ENCODE results near the gene TEX38. TPM values are rescaled to one million over a fixed set of nuclear protein-coding genes. Genes with fewer than 3 reads are reported as not detected.

Gene TEX38
- not detected for total RNA-seq
- not detected for polyA plus RNA-seq
- total RNA-seq: 0 to 0.37 (median 0) reads per million in 6 experiments

- Mint-ChIP-seq H3K9me3 (no peaks in the 10 kb centered on the region), H3K4me1 (peaks cover 17 to 30% (median 27%) of the 10 kb centered on the region in 4 donors), H3K27ac (peak within 1 kb of the TSS in 5 of 10 donors; percentile 24 to 88 (median 45)), H3K4me3 (no peak within 1 kb of the TSS), H3K27me3 (no peaks in the 10 kb centered on the region), H3K36me3 (peaks cover 0 to 16% (median 0%) of the 10 kb centered on the region in 3 donors)
- POLR2A ChIA-PET: interaction anchor here (0.7 to 1.3 kb wide), 2 partner anchors 11 to 12 kb away, joined by 5 read pairs; no protein-coding TSS in a partner anchor
- no peak for ATAC-seq
- no peak for DNase-seq
These were observed at the start of gene TEX38 for GRCh38 chr1:46671554-46671953. TEX38 (plus strand) TSS chr1:46671854; CDS start chr1:46671935, 81 bp downstream.

GRCh38 chr1:46621930-46622329 lies 49.7 kb upstream of the TEX38 start:
- POLR2A ChIA-PET: no interaction called here
- H3K36me3 Mint-ChIP-seq: no peaks in the 10 kb centered on the region
- no peak overlapping the region for H3K4me3 Mint-ChIP-seq
- H3K27ac Mint-ChIP-seq: no peak overlapping the region
- no peak for DNase-seq
- peaks cover 5 to 24% (median 7%) of the 10 kb centered on the region in 4 donors for H3K4me1 Mint-ChIP-seq
- no peaks in the 10 kb centered on the region for H3K9me3 Mint-ChIP-seq
- ATAC-seq: no peak
- no peaks in the 10 kb centered on the region for H3K27me3 Mint-ChIP-seq

DNA sequence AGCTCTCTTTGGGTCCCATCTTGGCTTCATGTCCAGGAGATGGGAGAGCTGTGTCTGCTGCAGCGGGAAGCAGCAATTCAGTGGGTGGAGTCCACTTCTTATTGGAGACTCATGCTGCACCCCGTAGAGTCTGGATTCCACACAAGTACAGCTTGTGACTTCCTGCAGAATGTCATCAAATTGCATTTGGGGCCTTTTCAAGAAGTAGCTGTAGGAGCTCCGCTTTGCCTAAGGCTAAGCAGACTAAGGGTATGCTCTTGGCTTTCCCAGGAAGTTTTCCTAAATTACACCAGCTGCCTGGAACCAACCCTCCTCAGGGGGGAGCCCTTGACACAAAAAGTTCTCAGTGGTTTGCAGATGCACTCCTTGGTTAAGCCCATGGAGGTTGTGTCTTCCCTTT lies 49.3 kb upstream of the TEX38 start:
- ATAC-seq (no peak), DNase-seq (no peak)
- Mint-ChIP-seq H3K36me3 (no peaks in the 10 kb centered on the region), H3K4me1 (peaks cover 2 to 20% (median 3%) of the 10 kb centered on the region in 4 donors), H3K27ac (no peak overlapping the region), H3K4me3 (no peak overlapping the region), H3K27me3 (no peaks in the 10 kb centered on the region), H3K9me3 (no peaks in the 10 kb centered on the region)
- POLR2A ChIA-PET: no interaction called here

GRCh38 chr1:46623743-46624644 lies 47.7 kb upstream of the TEX38 start:
- no peak for DNase-seq
- Mint-ChIP-seq H3K36me3 (peaks cover 0 to 5% (median 0%) of the 10 kb centered on the region in 3 donors), H3K27me3 (no peaks in the 10 kb centered on the region), H3K27ac (no peak overlapping the region), H3K4me1 (peaks cover 0 to 7% (median under 1%) of the 10 kb centered on the region in 4 donors), H3K9me3 (no peaks in the 10 kb centered on the region), H3K4me3 (no peak overlapping the region)
- no peak for ATAC-seq
- POLR2A ChIA-PET: no interaction called here

- Mint-ChIP-seq H3K4me3 (no peak overlapping the region), H3K9me3 (no peaks in the 10 kb centered on the region), H3K36me3 (peaks cover 0 to 49% (median 20%) of the 10 kb centered on the region in 3 donors), H3K27ac (no peak overlapping the region), H3K27me3 (no peaks in the 10 kb centered on the region), H3K4me1 (peaks cover 0 to 1% (median 0%) of the 10 kb centered on the region in 4 donors)
- DNase-seq: no peak
- ATAC-seq: no peak
- POLR2A ChIA-PET: interaction anchor here (1.3 kb wide), 1 partner anchor 27 kb away, joined by 4 read pairs; no protein-coding TSS in a partner anchor
These were observed 40.9 kb upstream of the TEX38 start for GRCh38 chr1:46630719-46631118.

DNA sequence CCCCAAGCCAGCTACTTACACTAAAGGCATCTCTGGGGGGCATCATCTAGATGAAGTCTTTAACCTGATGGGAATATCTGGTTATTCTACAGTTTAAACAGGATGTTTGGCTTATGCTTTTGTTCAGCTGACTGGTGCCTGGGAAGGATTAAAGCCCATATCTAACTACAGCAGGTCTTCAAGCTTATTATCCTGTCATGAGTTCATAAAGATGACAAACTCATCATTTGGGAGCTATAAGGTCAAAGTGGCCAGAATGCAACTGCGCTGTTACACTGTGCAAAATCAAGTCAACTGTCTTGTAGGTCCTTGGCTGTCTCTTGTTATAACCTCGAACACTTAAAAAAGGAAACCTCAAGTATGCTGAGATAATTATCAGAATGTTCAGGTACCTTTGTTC lies 36.4 kb upstream of the TEX38 start:
- no peaks in the 10 kb centered on the region for H3K27me3 Mint-ChIP-seq
- H3K9me3 Mint-ChIP-seq: no peaks in the 10 kb centered on the region
- peaks cover 0 to 2% (median 0%) of the 10 kb centered on the region in 4 donors for H3K4me1 Mint-ChIP-seq
- DNase-seq (no peak), ATAC-seq (no peak)
- H3K4me3 Mint-ChIP-seq: no peak overlapping the region
- H3K27ac Mint-ChIP-seq: peak overlapping the region in 1 of 10 donors; percentile 65
- POLR2A ChIA-PET: no interaction called here
- peaks cover 0 to 70% (median 20%) of the 10 kb centered on the region in 3 donors for H3K36me3 Mint-ChIP-seq

DNA sequence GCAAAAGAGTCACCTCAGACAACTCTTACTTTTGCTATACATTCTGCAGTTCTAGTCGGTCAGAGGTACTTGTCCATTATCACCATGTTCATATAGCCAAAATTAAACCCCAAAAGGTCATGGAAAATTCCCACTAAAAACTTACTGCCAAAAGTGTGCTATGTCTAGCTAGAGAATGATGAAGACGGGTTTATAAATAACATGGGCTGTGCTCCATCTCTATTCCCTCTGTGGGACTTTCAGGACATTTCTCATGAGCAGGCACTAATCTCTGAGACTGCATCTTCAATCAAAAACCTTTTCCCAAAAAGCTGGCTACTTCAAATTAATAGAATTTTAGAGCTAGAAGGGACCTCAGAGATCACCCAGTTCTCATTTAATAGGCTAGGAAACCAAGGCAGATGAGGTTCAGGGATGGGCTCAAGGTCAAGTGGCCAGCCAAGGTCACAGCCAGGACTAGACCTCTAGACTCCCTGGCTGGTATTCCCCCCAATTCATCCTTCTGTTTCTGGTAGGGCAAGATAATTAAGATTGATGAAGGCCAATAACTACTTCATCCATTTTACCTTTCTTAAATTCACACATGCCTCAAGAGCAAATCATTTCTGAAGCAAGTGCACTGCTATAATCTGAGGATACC lies 34.1 kb upstream of the TEX38 start:
- Mint-ChIP-seq H3K9me3 (no peaks in the 10 kb centered on the region), H3K27ac (peak overlapping the region in 3 of 10 donors; percentile 6 to 62 (median 37)), H3K36me3 (peaks cover 0 to 74% (median 21%) of the 10 kb centered on the region in 3 donors), H3K4me3 (no peak overlapping the region), H3K27me3 (no peaks in the 10 kb centered on the region), H3K4me1 (peaks cover 0 to 8% (median 0%) of the 10 kb centered on the region in 4 donors)
- ATAC-seq (no peak), DNase-seq (no peak)
- POLR2A ChIA-PET: interaction anchor here (0.6 kb wide), 1 partner anchor 18 kb away, joined by 3 read pairs; no protein-coding TSS in a partner anchor

GRCh38 chr1:46638921-46639320 lies 32.7 kb upstream of the TEX38 start:
- no peak for DNase-seq
- Mint-ChIP-seq H3K4me1 (peaks cover 0 to 8% (median 0%) of the 10 kb centered on the region in 4 donors), H3K4me3 (no peak overlapping the region), H3K27ac (peak overlapping the region in 2 of 10 donors; percentile 10 to 41), H3K36me3 (peaks cover 0 to 73% (median 23%) of the 10 kb centered on the region in 3 donors), H3K9me3 (no peaks in the 10 kb centered on the region), H3K27me3 (no peaks in the 10 kb centered on the region)
- POLR2A ChIA-PET: no interaction called here
- ATAC-seq: no peak

DNA sequence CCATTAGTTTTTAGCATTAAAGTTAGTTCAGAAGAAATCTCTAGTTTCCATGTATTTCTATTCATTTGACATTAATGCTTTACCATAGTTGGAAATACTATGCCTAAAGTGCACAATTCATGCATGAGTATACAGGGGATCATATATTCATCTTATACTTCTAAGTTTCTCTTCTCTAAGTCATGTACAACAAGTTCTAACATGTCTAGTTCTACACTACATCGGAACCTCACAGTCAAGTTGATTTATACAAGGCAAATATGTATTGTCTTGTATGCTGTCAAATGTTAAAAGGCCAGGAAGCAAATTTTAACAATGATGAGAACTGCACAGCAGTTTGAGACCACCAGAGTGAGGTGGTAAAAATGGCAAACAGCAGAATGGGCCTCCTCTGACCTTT lies 32.1 kb upstream of the TEX38 start:
- no peak for DNase-seq
- Mint-ChIP-seq H3K4me1 (peaks cover 0 to 8% (median 0%) of the 10 kb centered on the region in 4 donors), H3K4me3 (no peak overlapping the region), H3K27me3 (no peaks in the 10 kb centered on the region), H3K27ac (peak overlapping the region in 1 of 10 donors; percentile 10), H3K9me3 (no peaks in the 10 kb centered on the region), H3K36me3 (peaks cover 0 to 67% (median 17%) of the 10 kb centered on the region in 3 donors)
- POLR2A ChIA-PET: no interaction called here
- ATAC-seq: no peak

- POLR2A ChIA-PET: no interaction called here
- Mint-ChIP-seq H3K4me1 (peaks cover 0 to 8% (median 0%) of the 10 kb centered on the region in 4 donors), H3K9me3 (no peaks in the 10 kb centered on the region), H3K4me3 (no peak overlapping the region), H3K27me3 (no peaks in the 10 kb centered on the region), H3K36me3 (peaks cover 0 to 60% (median 14%) of the 10 kb centered on the region in 3 donors), H3K27ac (peak overlapping the region in 1 of 10 donors; percentile 39)
- DNase-seq: no peak
- no peak for ATAC-seq
These were observed 29.5 kb upstream of the TEX38 start for GRCh38 chr1:46642115-46642680.

DNA sequence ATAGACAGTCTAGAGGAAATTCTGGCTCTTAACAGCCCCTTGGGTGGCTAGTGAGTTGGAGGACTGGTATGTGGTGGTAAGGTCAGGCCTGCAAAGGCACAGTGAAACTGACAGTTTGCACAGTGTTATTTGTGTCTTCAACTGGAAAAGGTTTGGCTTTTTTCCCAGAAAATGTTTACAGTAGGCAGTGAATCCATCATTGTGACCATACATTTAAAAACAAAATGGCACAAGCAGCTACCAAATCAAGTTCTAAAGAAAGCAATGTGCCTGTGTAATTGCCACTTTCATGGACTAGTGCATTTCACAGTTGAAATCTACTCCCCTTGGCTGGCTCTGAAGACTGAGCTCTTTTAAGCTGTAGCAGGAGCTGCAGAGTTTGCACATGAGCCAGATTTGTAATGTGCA lies 28.3 kb upstream of the TEX38 start:
- peaks cover 4 to 61% (median 19%) of the 10 kb centered on the region in 3 donors for H3K36me3 Mint-ChIP-seq
- no peak overlapping the region for H3K4me3 Mint-ChIP-seq
- POLR2A ChIA-PET: no interaction called here

GRCh38 chr1:46645815-46646214 lies 25.8 kb upstream of the TEX38 start:
- H3K36me3 Mint-ChIP-seq: peaks cover 10 to 70% (median 37%) of the 10 kb centered on the region in 3 donors
- ATAC-seq (no peak), DNase-seq (no peak)
- H3K27ac Mint-ChIP-seq: peak overlapping the region in 2 of 10 donors; percentile 9 to 19
- H3K4me1 Mint-ChIP-seq: peaks cover 0 to 5% (median 0%) of the 10 kb centered on the region in 4 donors
- H3K4me3 Mint-ChIP-seq: no peak overlapping the region
- H3K27me3 Mint-ChIP-seq: no peaks in the 10 kb centered on the region
- peaks cover 0 to 5% (median 0%) of the 10 kb centered on the region in 9 donors for H3K9me3 Mint-ChIP-seq
- POLR2A ChIA-PET: no interaction called here

More for the DNA sequence above, 28.3 kb upstream of the TEX38 start:
- no peak for DNase-seq
- no peaks in the 10 kb centered on the region for H3K27me3 Mint-ChIP-seq
- no peak overlapping the region for H3K27ac Mint-ChIP-seq
- peaks cover 0 to 8% (median 0%) of the 10 kb centered on the region in 4 donors for H3K4me1 Mint-ChIP-seq
- no peak for ATAC-seq
- H3K9me3 Mint-ChIP-seq: no peaks in the 10 kb centered on the region
